GM21360 (cell line): ENCODE measurements around the gene SLC1A7.
"Not testable (repeated sequence)": the region's sequence is repeated elsewhere in the genome, so short reads cannot be mapped to it uniquely, and the experiment has no call there.

ENCODE experiments used
- ATAC-seq: cut with Tn5 transposase; IDR thresholded peaks from one replicate; pipeline ENCODE4 v1.9.1; 2021; ENCODE audit warnings: mild to moderate bottlenecking, moderate library complexity; ENCODE audit not compliant: unreplicated experiment

SLC1A7 gene

GRCh38 chr1:53142226-53142853 is at the start of gene SLC1A7:
TSS of gene SLC1A7 (minus strand) at chr1:53142638. CDS start at chr1:53142449, 189 bp downstream.
- ATAC-seq = no peak

GRCh38 chr1:53190210-53190611 is 47.8 kb upstream of the SLC1A7 start:
- ATAC-seq = no peak

GRCh38 chr1:53189061-53189460 is 46.6 kb upstream of the SLC1A7 start:
- no peak for ATAC-seq

GRCh38 chr1:53188099-53188498 is 45.7 kb upstream of the SLC1A7 start:
- ATAC-seq = no peak

- no peak for ATAC-seq
These were observed 45.0 kb upstream of the SLC1A7 start for GRCh38 chr1:53187401-53187800.

GRCh38 chr1:53186533-53186932 is 44.1 kb upstream of the SLC1A7 start:
- no peak for ATAC-seq

- ATAC-seq = not testable (repeated sequence)
These were observed 43.5 kb upstream of the SLC1A7 start for GRCh38 chr1:53185955-53186297.

GRCh38 chr1:53183095-53183990 is 40.9 kb upstream of the SLC1A7 start:
- ATAC-seq = no peak

- ATAC-seq = no peak
These were observed 40.3 kb upstream of the SLC1A7 start for GRCh38 chr1:53182716-53183094.

- ATAC-seq = no peak
These were observed 39.7 kb upstream of the SLC1A7 start for GRCh38 chr1:53182111-53182593.

GRCh38 chr1:53180951-53181350 is 38.5 kb upstream of the SLC1A7 start:
- ATAC-seq = no peak

- no peak for ATAC-seq
These were observed 37.8 kb upstream of the SLC1A7 start for GRCh38 chr1:53180226-53180625.

- no peak for ATAC-seq
These were observed 34.2 kb upstream of the SLC1A7 start for GRCh38 chr1:53176452-53177208.

- ATAC-seq = no peak
These were observed 32.8 kb upstream of the SLC1A7 start for GRCh38 chr1:53174971-53175913.

- ATAC-seq = no peak
These were observed 30.1 kb upstream of the SLC1A7 start for GRCh38 chr1:53172426-53173128.

- no peak for ATAC-seq
These were observed 24.5 kb upstream of the SLC1A7 start for GRCh38 chr1:53166912-53167311.

- no peak for ATAC-seq
These were observed 23.9 kb upstream of the SLC1A7 start for GRCh38 chr1:53166366-53166765.

- ATAC-seq = no peak
These were observed 23.0 kb upstream of the SLC1A7 start for GRCh38 chr1:53165408-53165961.

GRCh38 chr1:53163291-53163768 is 20.9 kb upstream of the SLC1A7 start:
- ATAC-seq = no peak
